Measurements from ENCODE around the gene MAGI1.

The MAGI1 gene

DNA sequence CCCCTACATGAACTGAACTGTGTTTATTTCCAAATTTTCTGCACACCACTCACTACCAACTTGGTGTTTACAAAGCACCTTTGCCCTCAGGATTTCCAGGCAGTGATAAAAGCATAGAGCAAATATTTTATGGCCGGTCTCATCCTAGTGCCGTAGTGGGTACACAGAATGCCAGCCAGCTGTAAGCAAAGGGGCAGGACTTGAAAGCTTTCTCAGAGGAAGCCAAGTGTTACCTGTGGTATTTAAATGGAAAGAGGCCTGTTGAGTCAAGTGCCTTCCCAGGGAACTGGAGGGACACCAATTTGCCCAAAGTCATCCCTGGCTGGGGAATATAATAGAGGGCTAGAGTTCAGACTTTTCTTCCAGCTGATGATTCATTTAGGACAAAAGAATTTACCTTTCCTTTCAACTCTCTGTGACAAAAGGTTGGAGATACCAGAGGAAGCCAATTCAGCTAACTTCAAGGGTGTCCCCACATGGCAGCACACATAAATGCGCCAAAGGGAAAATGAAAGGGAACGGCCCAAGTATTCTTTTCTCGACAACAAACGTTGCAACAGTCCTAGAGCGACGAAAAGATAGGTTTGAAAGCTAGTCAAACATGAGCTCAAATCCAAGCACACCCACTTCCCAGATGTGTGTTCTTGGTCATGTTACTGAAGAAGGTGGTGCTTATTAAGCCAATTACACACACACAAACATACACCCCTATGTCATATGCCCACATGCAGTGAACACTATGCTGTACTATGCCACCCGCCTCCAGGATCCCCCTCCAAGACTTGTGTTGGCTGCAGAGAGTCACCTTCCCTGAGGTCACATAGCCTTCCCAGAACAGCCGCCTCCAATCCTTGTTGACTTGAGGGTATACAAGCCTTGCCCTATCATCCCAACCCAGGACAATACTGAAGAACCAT is 27.7 kb downstream of the MAGI1 start:
- no peak for DNase-seq

GRCh38 chr3:66010348-66010738 is 28.4 kb downstream of the MAGI1 start:
- DNase-seq = no peak

GRCh38 chr3:66004244-66004643 is 34.5 kb downstream of the MAGI1 start:
- DNase-seq = no peak

- no peak for DNase-seq
Observed at GRCh38 chr3:66001626-66002025, 37.1 kb downstream of the MAGI1 start.

- no peak for DNase-seq
Observed at GRCh38 chr3:66000506-66000905, 38.2 kb downstream of the MAGI1 start.

GRCh38 chr3:65999606-66000005 is 39.1 kb downstream of the MAGI1 start:
- DNase-seq = no peak

- no peak for DNase-seq
Observed at GRCh38 chr3:65996589-65996988, 42.1 kb downstream of the MAGI1 start.

- no peak for DNase-seq
Observed at GRCh38 chr3:65995515-65995914, 43.2 kb downstream of the MAGI1 start.

DNA sequence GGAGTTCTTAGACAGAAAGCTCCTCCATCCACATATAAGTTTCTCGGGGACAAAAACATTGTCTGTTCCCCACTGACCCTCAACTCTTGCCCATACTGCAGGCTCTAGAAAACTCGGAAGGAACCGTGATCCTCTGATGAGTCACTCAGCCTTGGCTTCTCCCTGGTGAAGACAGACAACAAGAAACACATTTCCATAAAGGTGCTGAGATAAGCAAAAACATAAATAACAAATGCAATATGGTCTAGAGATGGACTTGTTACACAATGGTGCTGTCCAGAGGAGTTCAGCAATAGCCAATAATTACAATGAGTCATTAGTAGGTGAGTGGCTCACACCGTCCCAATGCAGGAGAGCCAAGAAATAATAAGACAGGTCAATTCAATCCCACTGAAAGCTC is 43.7 kb downstream of the MAGI1 start:
- DNase-seq = no peak

DNA sequence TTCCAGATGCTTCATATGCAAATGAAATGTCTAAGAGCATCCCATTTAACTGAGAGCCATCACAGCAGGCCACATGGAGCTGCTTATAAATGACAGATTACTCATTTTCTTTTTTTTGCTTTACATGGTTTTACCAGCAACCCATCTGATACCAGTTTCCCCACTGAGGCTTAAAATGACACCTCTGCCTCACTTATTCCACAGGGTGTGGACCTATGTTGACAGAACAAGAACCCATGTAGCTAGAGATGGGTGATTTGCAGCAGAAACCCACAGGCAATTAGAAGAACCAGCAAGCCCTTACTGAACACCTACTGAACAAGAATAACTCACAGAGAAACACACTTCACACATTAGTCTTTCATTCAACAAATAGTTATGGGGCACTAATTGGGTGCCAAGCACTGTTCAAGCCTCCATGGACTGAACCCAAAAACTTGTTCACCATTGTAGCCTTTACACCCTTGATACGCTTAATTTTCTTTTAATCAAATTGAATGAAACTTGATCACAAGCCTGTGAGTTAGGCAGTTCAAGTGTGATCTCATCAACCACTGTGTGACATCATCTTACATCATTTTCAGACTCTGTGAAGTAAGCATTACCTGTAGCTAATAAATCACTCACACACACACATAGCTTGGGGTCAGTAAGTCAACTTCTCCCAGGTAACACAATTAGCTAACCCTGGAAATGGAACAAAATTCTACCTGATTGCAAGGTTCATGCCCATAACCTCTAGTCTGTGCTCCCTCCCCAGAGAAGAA is 45.4 kb downstream of the MAGI1 start:
- DNase-seq = no peak

GRCh38 chr3:65992106-65992505 is 46.6 kb downstream of the MAGI1 start:
- DNase-seq = no peak

- DNase-seq = no peak
Observed at GRCh38 chr3:65988411-65989180, 50.1 kb downstream of the MAGI1 start.

GRCh38 chr3:65986285-65986684 is 52.4 kb downstream of the MAGI1 start:
- no peak for DNase-seq

- DNase-seq = no peak
Observed at GRCh38 chr3:65984975-65985374, 53.7 kb downstream of the MAGI1 start.

DNA sequence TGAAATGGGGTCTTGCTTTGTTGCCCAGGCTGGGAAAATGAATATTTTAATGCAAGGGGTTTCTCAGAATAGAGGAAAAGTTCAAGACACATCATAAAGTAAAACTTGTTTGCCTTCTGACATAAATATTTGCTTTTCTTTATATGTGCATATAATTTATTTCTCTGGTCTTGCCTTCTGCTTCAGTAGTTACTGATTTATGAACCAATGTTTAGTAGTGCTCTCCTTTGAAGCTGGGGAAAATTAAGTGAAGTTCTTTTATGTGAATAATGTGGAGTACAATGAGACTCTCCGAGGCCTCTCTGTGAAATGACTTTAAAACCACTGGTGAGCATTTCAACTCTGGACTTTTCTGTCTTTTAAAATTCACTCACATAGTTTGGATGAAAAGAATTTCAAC is 55.6 kb downstream of the MAGI1 start:
- DNase-seq = no peak

DNA sequence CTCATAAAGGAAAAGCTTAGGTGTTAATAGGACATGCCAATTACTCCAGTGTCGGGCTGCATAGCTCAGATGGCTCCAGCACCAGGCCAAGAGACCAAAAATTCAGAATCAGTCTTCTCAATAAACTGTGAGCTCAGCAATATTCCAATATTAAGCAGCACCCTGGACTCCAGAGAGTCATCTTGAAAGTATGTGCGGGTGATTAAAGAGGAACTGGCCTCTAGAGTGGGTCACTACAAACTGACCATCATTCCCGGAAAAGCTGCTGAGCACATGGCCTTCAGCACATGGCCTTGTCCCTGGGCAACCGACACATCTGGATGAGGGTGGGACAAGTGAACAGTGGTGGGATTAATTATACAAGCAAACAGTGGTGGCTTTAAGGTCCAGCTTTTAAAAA is 59.0 kb downstream of the MAGI1 start:
- no peak for DNase-seq

GRCh38 chr3:65979162-65979561 is 59.6 kb downstream of the MAGI1 start:
- no peak for DNase-seq

GRCh38 chr3:65978116-65978515 is 60.6 kb downstream of the MAGI1 start:
- no peak for DNase-seq

GRCh38 chr3:65975032-65975431 is 63.7 kb downstream of the MAGI1 start:
- DNase-seq = no peak

DNA sequence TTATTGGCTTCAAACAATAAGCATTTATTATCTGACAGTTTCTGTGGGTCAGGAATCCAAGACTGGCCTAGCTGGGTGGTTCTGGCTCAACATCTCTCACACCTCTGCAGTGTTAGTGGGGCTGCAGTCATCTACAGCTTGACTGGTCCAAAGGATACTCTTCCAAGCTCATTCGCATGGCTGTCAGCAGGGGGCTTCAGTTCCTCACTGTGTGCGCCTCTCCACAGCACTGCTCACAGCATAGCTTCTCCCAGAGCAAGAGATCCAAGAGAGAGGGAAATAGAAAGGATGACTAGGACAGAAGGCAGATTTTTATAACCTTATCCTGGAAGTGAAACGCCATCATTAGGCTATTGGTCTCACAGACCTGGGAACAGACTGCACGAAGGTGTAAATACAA is 64.2 kb downstream of the MAGI1 start:
- DNase-seq = no peak

DNA sequence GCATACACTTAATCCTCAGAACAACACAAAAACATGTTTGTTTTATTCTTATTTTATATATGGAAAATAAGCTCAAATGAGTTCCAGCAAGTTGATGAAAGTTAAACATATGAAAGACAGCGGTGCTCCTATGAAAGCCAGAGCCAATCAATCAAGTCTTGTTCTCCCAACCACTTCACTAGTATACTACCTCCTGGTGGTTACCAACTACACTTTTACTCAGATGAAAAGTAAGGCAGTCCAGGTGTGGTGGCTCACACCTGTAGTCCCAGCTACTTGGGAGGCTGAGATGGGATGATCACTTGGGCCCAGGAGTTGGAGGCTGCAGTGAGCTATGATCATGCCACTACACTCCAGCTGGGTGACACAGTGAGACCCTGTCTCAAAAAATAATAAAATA is 66.0 kb downstream of the MAGI1 start:
- DNase-seq = no peak

DNA sequence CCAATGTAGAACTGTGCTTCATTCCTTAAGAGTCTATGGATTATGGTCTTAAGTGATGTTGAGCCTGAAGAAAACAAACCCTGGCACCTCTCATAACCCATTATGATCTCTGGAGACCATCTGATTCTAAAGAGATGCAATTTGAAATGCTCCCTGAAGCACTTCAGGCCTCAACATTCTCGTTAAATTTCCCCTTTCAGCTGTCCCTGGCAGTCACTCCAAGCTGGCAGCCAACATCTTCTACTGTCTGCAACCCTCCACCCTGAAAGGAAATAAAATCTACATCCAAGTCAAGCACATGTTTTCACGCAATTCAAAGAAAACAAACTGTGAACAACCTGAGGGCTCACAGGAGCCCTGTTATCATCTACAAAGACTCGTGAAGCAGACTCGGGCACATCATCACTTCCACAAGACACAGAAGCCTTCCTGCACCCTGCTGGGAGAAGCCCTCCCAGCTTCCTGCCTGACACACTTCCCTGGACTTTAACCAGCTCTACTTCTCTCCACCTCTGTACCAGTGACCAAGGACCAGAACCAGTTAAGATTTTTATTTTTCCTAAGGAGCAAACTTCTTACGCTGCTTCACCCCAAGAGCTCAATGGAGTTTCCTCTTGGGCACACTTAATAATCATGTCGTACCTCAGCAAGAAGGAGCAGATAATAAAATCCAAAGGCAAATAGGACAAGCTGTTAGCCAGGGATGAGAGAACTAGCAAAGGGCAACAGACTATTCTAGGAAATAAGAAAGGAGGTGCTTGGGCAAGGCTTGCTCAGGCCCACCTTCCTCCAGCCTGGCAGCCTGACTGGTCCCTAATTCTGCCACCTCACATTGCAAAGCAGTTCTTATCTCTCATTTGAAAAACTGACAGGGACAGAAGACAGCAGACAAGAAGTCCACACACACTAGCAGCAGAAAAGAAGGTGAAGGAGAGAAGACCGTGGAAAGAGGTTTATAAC is 67.1 kb downstream of the MAGI1 start:
- no peak for DNase-seq

All from CD4-positive, alpha-beta T cell treated with Interleukin-17A for 4 hours (primary cell).